Caco-2 (cell line): ENCODE data around the gene APMAP. TPM values are rescaled to one million over a fixed set of nuclear protein-coding genes. Genes with fewer than 3 reads are reported as not detected.

Experiments
- BruUV-seq: library from RNA; stranded (reverse); fragments of 400-500 nt; replicated peaks from 2 replicates; lab custom pipeline; 2021; lab: Mats Ljungman, UMichigan
- CTCF ChIA-PET: fragments of 300-600 bp; sonication (Branson Sonifier 250); formaldehyde crosslinking; loops from one replicate; lab custom pipeline; 2022; ENCODE audit warnings: antibody characterized with exemption; lab: Charles Lee
- POLR2A ChIA-PET: fragments of 300-600 bp; sonication (Branson Sonifier 250); formaldehyde crosslinking; loops from one replicate; lab custom pipeline; 2022; ENCODE audit warnings: antibody characterized with exemption; lab: Charles Lee
- DNase-seq, 2 experiments: peaks; one replicate each; pipeline versions ENCODE4 v3.0.0 to v3.0.0-alpha.2; 2020 to 2022
- H3K27me3 ChIP-seq: replicated peaks from 2 replicates; pipeline ENCODE4 v1.6.0; 2011; ENCODE audit warnings: low read length; ENCODE audit not compliant: control insufficient read depth, insufficient read depth
- H3K36me3 ChIP-seq: 2 replicates; pipeline ENCODE4 v1.5.1; 2011; ENCODE audit warnings: low read length; ENCODE audit not compliant: control insufficient read depth, insufficient read depth
- H3K4me1 ChIP-seq: fragments of 250-450 bp; sonication (Bioruptor Pico); 2 replicates; pipeline ENCODE4 v1.5.1; 2020; ENCODE audit warnings: mild to moderate bottlenecking
- H3K4me3 ChIP-seq: 2 replicates; pipeline ENCODE4 v1.5.1; 2011; ENCODE audit warnings: low read depth, mild to moderate bottlenecking, control low read depth, low read length
- H3K9me3 ChIP-seq: fragments of 250-450 bp; sonication (Bioruptor Pico); 2 replicates; pipeline ENCODE4 v1.5.1; 2020; ENCODE audit warnings: mild to moderate bottlenecking, moderate library complexity
- H3K27ac Mint-ChIP-seq: one replicate; pipeline ENCODE4 v1.8.0; 2022; ENCODE audit warnings: mixed read lengths; ENCODE audit not compliant: unreplicated experiment
- H3K27me3 Mint-ChIP-seq: one replicate; pipeline ENCODE4 v1.8.0; 2022; ENCODE audit warnings: mixed read lengths; ENCODE audit not compliant: insufficient read depth, unreplicated experiment
- H3K36me3 Mint-ChIP-seq: one replicate; pipeline ENCODE4 v1.8.0; 2022; ENCODE audit warnings: mild to moderate bottlenecking, mixed read lengths; ENCODE audit not compliant: insufficient read depth, unreplicated experiment
- H3K4me1 Mint-ChIP-seq: one replicate; pipeline ENCODE4 v1.8.0; 2022; ENCODE audit warnings: low read depth, mixed read lengths; ENCODE audit not compliant: unreplicated experiment
- H3K4me3 Mint-ChIP-seq: one replicate; pipeline ENCODE4 v1.8.0; 2022; ENCODE audit warnings: mild to moderate bottlenecking, moderate library complexity, mixed read lengths; ENCODE audit not compliant: unreplicated experiment
- H3K9me3 Mint-ChIP-seq: one replicate; pipeline ENCODE4 v1.8.0; 2022; ENCODE audit warnings: mixed read lengths; ENCODE audit not compliant: unreplicated experiment
- intact Hi-C: fragments of 100-400 bp; cut with micrococcal nuclease; formaldehyde crosslinking; loops from one replicate; pipeline ENCODE4 v1.10.0; 2022; ENCODE audit not compliant: unreplicated experiment
- total RNA-seq: library from RNA; stranded (reverse); gene quantifications from 2 replicates; pipeline ENCODE4 v1.2.3, GENCODE V29; 2022
- TF ChIP-seq, protein P1 (sequence below), 2 experiments: fragments of 200-600 bp in 1 of 2; IDR thresholded peaks; 1 replicate in 1 of 2; 2 replicates in 1 of 2; pipeline versions ENCODE4 v1.5.1 to v1.8.0; 2011 to 2022; ENCODE audit warnings: antibody characterized with exemption in 1 of 2, control low read depth in 1 of 2, inconsistent platforms in 1 of 2, low read depth in 1 of 2, low read length in 1 of 2, mild to moderate bottlenecking in 1 of 2, moderate library complexity in 1 of 2; ENCODE audit not compliant: insufficient read depth in 1 of 2, severe bottlenecking in 1 of 2, unreplicated experiment in 1 of 2

Gene APMAP
- total RNA-seq, 1 experiment from 2014 or later: 138 TPM

DNA sequence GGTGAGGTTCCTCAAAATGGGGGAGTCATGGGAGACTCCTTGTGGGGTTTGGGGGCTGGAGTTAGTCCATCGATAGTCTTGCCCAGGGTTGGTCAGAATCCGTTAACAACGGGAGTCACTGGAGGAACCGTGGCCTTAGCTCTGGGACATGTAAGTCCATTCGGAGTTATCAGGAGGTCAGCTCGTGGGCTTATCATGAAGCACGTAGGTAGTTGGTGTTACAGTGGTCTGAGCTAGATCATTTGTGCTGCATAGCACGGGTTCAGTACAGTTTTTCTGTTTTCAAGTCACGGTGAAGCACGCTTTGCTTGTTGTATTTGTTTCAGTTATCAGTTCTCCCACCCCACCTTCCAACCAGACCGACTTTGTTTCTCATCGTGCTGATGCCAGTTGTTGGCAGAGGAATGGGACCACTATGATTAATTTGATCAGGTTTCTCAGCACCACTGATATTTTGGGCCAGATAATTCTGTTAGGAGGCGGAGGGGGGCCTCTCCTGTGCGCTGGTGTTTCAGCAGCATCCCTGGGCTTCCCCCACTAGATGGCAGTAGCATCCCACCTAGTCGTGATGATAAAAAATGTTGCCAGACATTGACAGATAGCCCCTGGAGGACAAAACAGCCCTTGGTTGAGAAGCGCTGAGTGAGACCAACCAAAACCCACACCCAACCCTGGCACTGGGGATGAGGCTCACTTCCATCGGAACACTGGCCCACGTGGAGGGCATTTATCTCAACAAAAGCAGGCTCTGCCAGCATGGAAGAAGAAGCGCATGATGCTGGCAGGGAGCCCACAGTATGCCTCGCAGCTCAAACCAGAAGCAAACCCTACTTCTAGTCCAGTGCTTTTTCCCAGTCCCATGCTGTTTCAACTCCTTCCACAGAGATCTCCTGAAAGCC lies 2.2 kb upstream of the APMAP start:
- Mint-ChIP-seq H3K27ac (peak overlapping the region; percentile 95), H3K4me1 (peaks cover 35% of the 10 kb centered on the region), H3K9me3 (no peaks in the 10 kb centered on the region), H3K4me3 (no peak overlapping the region), H3K27me3 (no peaks in the 10 kb centered on the region), H3K36me3 (peaks cover 20% of the 10 kb centered on the region)
- Histone ChIP-seq H3K4me3 (no peak overlapping the region), H3K9me3 (no peaks in the 10 kb centered on the region), H3K36me3 (no peaks in the 10 kb centered on the region), H3K27me3 (no peaks in the 10 kb centered on the region), H3K4me1 (peaks cover 34% of the 10 kb centered on the region)
- ChIA-PET CTCF (interaction anchor here (0.6 to 4.3 kb wide), 10 partner anchors 15 to 253 kb away, joined by 3 to 44 read pairs (median 3); partner anchors contain the start of gene ENTPD6), POLR2A (no interaction called here)
- intact Hi-C loops: loop anchor here (1.0 to 10.0 kb wide), 5 partner anchors 72 to 410 kb away; partner anchors contain the start of genes GINS1 and PYGB
- peak; percentile 78 to 89 for DNase-seq
- no TSS peak for BruUV-seq
- TF ChIP-seq, protein P1, sequence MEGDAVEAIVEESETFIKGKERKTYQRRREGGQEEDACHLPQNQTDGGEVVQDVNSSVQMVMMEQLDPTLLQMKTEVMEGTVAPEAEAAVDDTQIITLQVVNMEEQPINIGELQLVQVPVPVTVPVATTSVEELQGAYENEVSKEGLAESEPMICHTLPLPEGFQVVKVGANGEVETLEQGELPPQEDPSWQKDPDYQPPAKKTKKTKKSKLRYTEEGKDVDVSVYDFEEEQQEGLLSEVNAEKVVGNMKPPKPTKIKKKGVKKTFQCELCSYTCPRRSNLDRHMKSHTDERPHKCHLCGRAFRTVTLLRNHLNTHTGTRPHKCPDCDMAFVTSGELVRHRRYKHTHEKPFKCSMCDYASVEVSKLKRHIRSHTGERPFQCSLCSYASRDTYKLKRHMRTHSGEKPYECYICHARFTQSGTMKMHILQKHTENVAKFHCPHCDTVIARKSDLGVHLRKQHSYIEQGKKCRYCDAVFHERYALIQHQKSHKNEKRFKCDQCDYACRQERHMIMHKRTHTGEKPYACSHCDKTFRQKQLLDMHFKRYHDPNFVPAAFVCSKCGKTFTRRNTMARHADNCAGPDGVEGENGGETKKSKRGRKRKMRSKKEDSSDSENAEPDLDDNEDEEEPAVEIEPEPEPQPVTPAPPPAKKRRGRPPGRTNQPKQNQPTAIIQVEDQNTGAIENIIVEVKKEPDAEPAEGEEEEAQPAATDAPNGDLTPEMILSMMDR (IDR thresholded peaks at IDR 0.05; ENCODE audit: insufficient read depth in 1 of 2, low read depth in 1 of 2, low read length in 1 of 2, severe bottlenecking in 1 of 2, unreplicated experiment in 1 of 2): peak; percentile 96

DNA sequence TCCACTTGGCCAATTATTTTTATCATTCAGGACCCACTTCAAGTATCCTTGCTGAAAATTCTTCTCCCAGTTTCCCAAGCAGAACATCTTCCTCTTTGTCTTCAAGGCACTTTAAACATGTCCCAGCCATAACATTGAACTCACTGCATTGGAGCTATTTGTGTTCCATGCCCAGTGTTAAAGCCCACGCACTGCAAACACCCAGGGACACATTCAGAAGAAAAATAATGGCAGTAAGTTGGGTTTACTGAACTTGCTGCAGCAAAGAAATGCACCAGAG lies 1.6 kb upstream of the APMAP start:
- Mint-ChIP-seq H3K36me3 (peaks cover 21% of the 10 kb centered on the region), H3K27ac (peak overlapping the region; percentile 95), H3K27me3 (no peaks in the 10 kb centered on the region), H3K4me3 (peak overlapping the region; percentile 93), H3K9me3 (no peaks in the 10 kb centered on the region), H3K4me1 (peaks cover 35% of the 10 kb centered on the region)
- TF ChIP-seq, protein P1 (IDR thresholded peaks at IDR 0.05; ENCODE audit: insufficient read depth in 1 of 2, low read depth in 1 of 2, low read length in 1 of 2, severe bottlenecking in 1 of 2, unreplicated experiment in 1 of 2): no peak
- ChIA-PET CTCF (interaction anchor here (0.7 to 4.3 kb wide), 9 partner anchors 15 to 302 kb away, joined by 3 to 44 read pairs (median 3); partner anchors contain the start of gene ACSS1), POLR2A (interaction anchor here (0.7 kb wide), 1 partner anchor 71 kb away, joined by 3 read pairs; no protein-coding TSS in a partner anchor)
- intact Hi-C loops: loop anchor here (2.0 to 10.0 kb wide), 3 partner anchors 253 to 411 kb away; partner anchors contain the start of genes GINS1 and PYGB
- no TSS peak for BruUV-seq
- H3K4me3 ChIP-seq: no peak overlapping the region
- peaks cover 34% of the 10 kb centered on the region for H3K4me1 ChIP-seq
- no peaks in the 10 kb centered on the region for H3K36me3 ChIP-seq
- no peaks in the 10 kb centered on the region for H3K27me3 ChIP-seq
- no peaks in the 10 kb centered on the region for H3K9me3 ChIP-seq
- DNase-seq: no peak
